Trophoblast cell (in vitro differentiated cells and primary cell): ENCODE data around the gene DLGAP4.

Source experiments
- DNase-seq, 2 donors: peaks; one replicate each; pipeline ENCODE4 v3.0.0-alpha.2; 2016
- H2AFZ ChIP-seq: 2 replicates; pipeline ENCODE4 v1.6.1; 2013; ENCODE audit warnings: low read length, moderate library complexity, mild to moderate bottlenecking; ENCODE audit not compliant: insufficient read depth, poor library complexity
- H2AK5ac ChIP-seq: 2 replicates; pipeline ENCODE4 v1.6.1; 2013; ENCODE audit warnings: mild to moderate bottlenecking, low read length
- H2BK120ac ChIP-seq: 2 replicates; pipeline ENCODE4 v1.6.1; 2013; ENCODE audit warnings: low read length, mild to moderate bottlenecking, moderate library complexity; ENCODE audit not compliant: insufficient read depth, poor library complexity
- H2BK12ac ChIP-seq: 2 replicates; pipeline ENCODE4 v1.6.1; 2013; ENCODE audit warnings: mild to moderate bottlenecking, low read length, moderate library complexity
- H2BK5ac ChIP-seq: 2 replicates; pipeline ENCODE4 v1.6.1; 2013; ENCODE audit warnings: low read length, low read depth, moderate library complexity, mild to moderate bottlenecking; ENCODE audit not compliant: poor library complexity
- H3K14ac ChIP-seq: 2 replicates; pipeline ENCODE4 v1.6.1; 2013; ENCODE audit warnings: mild to moderate bottlenecking, low read length
- H3K18ac ChIP-seq: 2 replicates; pipeline ENCODE4 v1.6.1; 2013; ENCODE audit warnings: mild to moderate bottlenecking, low read length
- H3K23ac ChIP-seq: 2 replicates; pipeline ENCODE4 v1.6.1; 2013; ENCODE audit warnings: low read length
- H3K27ac ChIP-seq: 2 replicates; pipeline ENCODE4 v1.5.1; 2013; ENCODE audit warnings: low read depth, mild to moderate bottlenecking, inconsistent platforms, low read length, moderate library complexity
- H3K27me3 ChIP-seq: 2 replicates; pipeline ENCODE4 v1.6.1; 2013; ENCODE audit warnings: inconsistent platforms, mild to moderate bottlenecking, low read length, moderate library complexity; ENCODE audit not compliant: insufficient read depth
- H3K36me3 ChIP-seq, 2 experiments: 1 replicate in 1 of 2; 2 replicates in 1 of 2; pipeline ENCODE4 v1.6.1; 2013; ENCODE audit warnings: low read length in 2 of 2, mild to moderate bottlenecking in 2 of 2, moderate library complexity in 1 of 2; ENCODE audit not compliant: insufficient read depth in 2 of 2, control insufficient read depth in 1 of 2
- H3K4ac ChIP-seq: 2 replicates; pipeline ENCODE4 v1.6.1; 2013; ENCODE audit warnings: low read depth, mild to moderate bottlenecking, low read length, moderate library complexity
- H3K4me1 ChIP-seq, 2 experiments: 1 replicate in 1 of 2; 2 replicates in 1 of 2; pipeline ENCODE4 v1.6.1; 2013; ENCODE audit warnings: low read length in 2 of 2, mild to moderate bottlenecking in 2 of 2, moderate library complexity in 1 of 2; ENCODE audit not compliant: insufficient read depth in 2 of 2, control insufficient read depth in 1 of 2
- H3K4me2 ChIP-seq: 2 replicates; pipeline ENCODE4 v1.6.1; 2013; ENCODE audit warnings: inconsistent platforms, mild to moderate bottlenecking, low read length, moderate library complexity
- H3K4me3 ChIP-seq: 2 replicates; pipeline ENCODE4 v1.5.1; 2013; ENCODE audit warnings: mild to moderate bottlenecking, low read depth, low read length, inconsistent platforms
- H3K79me1 ChIP-seq: one replicate; pipeline ENCODE4 v1.6.1; 2013; ENCODE audit warnings: low read length
- H3K79me2 ChIP-seq: 2 replicates; pipeline ENCODE4 v1.6.1; 2013; ENCODE audit warnings: low read length, mild to moderate bottlenecking; ENCODE audit not compliant: control insufficient read depth, insufficient read depth, poor library complexity
- H3K9ac ChIP-seq: 2 replicates; pipeline ENCODE4 v1.6.1; 2013; ENCODE audit warnings: mild to moderate bottlenecking, low read length
- H3K9me3 ChIP-seq: 2 replicates; pipeline ENCODE4 v1.6.1; 2013; ENCODE audit warnings: low read depth, mild to moderate bottlenecking, control low read depth, inconsistent platforms, low read length; ENCODE audit not compliant: insufficient read depth
- H4K12ac ChIP-seq: 2 replicates; pipeline ENCODE4 v1.6.1; 2013; ENCODE audit warnings: low read depth, mild to moderate bottlenecking, low read length, moderate library complexity
- H4K8ac ChIP-seq: 2 replicates; pipeline ENCODE4 v1.6.1; 2013; ENCODE audit warnings: low read depth, mild to moderate bottlenecking, low read length, moderate library complexity
- H4K91ac ChIP-seq: one replicate; pipeline ENCODE4 v1.6.1; 2013; ENCODE audit warnings: low read depth, mild to moderate bottlenecking, low read length, moderate library complexity
- WGBS: extraction: QIAGEN DNeasy Blood & Tissue Kit; methylation state at CpG from one replicate; pipeline ENCODE4 v1.1.7; 2013; ENCODE audit warnings: missing lambda C conversion rate; ENCODE audit not compliant: insufficient read length, insufficient coverage; ENCODE audit errors: extremely low coverage; 5-methylcytosine and 5-hydroxymethylcytosine counted together

DLGAP4 gene

DNA sequence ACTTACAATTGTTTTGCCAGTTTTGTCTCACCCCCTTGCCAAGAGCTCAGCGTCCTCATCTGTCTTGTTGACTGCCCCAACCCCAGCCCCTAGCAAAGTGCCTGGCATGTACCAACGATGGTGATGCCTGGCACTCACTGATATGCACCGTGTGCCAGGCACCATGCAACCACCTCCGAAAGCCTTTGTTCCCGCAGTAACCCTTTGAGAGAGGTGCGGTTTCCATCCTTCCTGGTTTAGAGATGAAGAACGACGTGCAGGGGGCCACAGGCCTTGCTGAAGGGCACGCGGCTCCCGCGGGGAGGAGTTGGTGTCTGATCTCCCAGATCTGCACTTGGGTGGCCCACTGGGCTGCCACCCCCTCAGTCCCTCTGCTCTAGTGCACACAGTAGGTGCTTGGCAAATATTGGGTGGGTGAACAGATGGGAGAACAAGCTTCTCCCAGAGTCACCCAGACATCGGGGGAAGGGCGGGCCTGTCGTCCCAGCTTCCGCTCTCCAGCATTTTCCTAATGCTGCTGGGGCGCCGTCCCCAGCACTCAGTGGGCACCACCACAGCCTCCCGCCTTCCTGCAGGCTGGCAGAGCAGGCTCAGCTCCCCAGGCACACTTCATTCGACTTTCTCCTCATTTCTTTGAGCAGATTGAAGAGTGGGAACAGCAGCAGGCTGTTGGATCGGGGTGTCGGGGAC is 35.3 kb downstream of the DLGAP4 start:
- Histone ChIP-seq H3K4me2 (no peak overlapping the region), H3K4me1 (no peaks in the 10 kb centered on the region), H4K91ac (no peak overlapping the region), H3K23ac (no peak overlapping the region), H4K8ac (no peak overlapping the region), H3K14ac (no peak overlapping the region), H2BK5ac (no peak overlapping the region), H3K4ac (no peak overlapping the region), H3K4me3 (no peak overlapping the region), H3K9me3 (no peaks in the 10 kb centered on the region), H3K9ac (no peak overlapping the region), H2BK120ac (no peak overlapping the region), H2AFZ (no peak overlapping the region), H2AK5ac (no peak overlapping the region), H3K79me1 (no peaks in the 10 kb centered on the region), H3K27me3 (no peaks in the 10 kb centered on the region), H3K36me3 (no peaks in the 10 kb centered on the region), H3K18ac (no peak overlapping the region), H2BK12ac (no peak overlapping the region), H4K12ac (no peak overlapping the region), H3K27ac (no peak overlapping the region), H3K79me2 (no peaks in the 10 kb centered on the region)
- no peak for DNase-seq
- WGBS: no CpG with 5 or more reads among the region's 22 CpGs

DNA sequence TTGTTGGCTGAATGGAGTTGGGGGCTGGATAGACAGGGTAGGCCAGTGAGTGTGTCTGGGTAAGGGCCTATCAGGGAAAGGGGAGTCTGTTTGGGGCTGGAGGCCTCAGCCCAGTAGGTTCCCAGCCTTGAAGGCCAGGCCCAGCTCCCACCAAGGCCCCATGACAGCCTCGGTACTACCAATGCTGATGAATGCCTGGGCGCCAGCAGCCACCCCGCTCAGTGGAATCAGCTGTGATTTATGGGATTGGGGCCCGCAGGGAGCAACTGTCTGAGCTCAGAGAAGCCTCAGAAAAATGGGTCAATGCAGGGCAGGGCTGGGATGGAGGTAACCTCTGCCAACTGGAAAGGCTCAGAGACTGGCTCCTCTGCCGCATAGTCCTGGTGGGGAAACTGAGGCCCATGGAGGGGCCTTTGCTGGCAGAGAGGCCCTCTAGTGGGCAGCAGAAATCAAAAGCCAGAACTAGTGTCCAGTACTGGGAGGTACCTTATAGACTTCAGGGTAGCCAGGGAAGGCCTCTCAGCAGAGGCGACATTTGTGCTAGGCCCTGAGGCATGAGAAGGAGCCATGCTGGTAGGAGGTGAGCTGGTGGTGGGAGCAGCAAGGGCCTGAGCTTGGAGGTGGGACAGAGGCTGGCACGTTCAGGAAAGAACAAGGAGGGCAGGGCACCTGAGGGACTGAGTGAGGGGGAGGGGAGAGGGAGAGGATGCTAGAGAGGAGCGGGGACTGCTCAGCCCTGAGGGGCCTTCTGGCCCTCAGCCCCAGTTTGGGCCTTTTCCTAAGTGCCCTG is 36.4 kb downstream of the DLGAP4 start:
- Histone ChIP-seq H3K23ac (no peak overlapping the region), H2AK5ac (no peak overlapping the region), H2BK5ac (no peak overlapping the region), H3K9me3 (no peaks in the 10 kb centered on the region), H4K8ac (no peak overlapping the region), H3K27me3 (no peaks in the 10 kb centered on the region), H4K12ac (no peak overlapping the region), H3K4me1 (no peaks in the 10 kb centered on the region), H2AFZ (no peak overlapping the region), H3K4me2 (no peak overlapping the region), H3K14ac (no peak overlapping the region), H3K79me1 (no peaks in the 10 kb centered on the region), H3K36me3 (no peaks in the 10 kb centered on the region), H3K79me2 (no peaks in the 10 kb centered on the region), H3K4me3 (no peak overlapping the region), H4K91ac (no peak overlapping the region), H2BK12ac (no peak overlapping the region), H3K9ac (no peak overlapping the region), H3K18ac (no peak overlapping the region), H3K27ac (no peak overlapping the region), H2BK120ac (no peak overlapping the region), H3K4ac (no peak overlapping the region)
- DNase-seq: peak; percentile 74 to 84
- WGBS: no CpG with 5 or more reads among the region's 8 CpGs

DNA sequence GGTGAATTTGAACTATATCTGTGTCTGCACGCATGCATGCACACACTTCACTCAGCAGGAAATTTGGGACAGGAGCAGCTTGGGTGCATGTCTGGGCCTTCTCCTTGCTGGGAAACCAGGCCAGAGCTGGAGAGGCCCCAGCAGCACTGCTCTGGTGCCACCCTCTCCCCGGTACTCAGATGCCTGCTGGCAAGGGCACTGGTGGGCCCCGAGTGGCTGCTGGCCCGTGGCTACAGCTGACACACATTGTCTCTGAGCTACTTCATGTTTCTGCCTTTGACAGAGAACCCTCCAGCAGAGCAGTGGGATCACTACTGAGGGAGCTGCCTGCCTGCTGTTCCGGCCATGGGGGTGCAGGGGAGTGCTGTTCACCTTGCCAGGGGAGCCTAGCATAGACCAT is 37.5 kb downstream of the DLGAP4 start:
- no peak overlapping the region for H2AFZ ChIP-seq
- H3K4ac ChIP-seq: no peak overlapping the region
- no peak overlapping the region for H4K8ac ChIP-seq
- H3K4me3 ChIP-seq: no peak overlapping the region
- no peak overlapping the region for H2AK5ac ChIP-seq
- no peaks in the 10 kb centered on the region for H3K79me2 ChIP-seq
- H3K27ac ChIP-seq: no peak overlapping the region
- no peak overlapping the region for H3K9ac ChIP-seq
- no CpG with 5 or more reads among the region's 5 CpGs for WGBS
- no peak overlapping the region for H2BK120ac ChIP-seq
- no peak overlapping the region for H3K23ac ChIP-seq
- no peaks in the 10 kb centered on the region for H3K36me3 ChIP-seq
- H2BK12ac ChIP-seq: no peak overlapping the region
- no peak overlapping the region for H4K12ac ChIP-seq
- H3K4me2 ChIP-seq: no peak overlapping the region
- H3K9me3 ChIP-seq: no peaks in the 10 kb centered on the region
- no peak overlapping the region for H3K18ac ChIP-seq
- no peaks in the 10 kb centered on the region for H3K4me1 ChIP-seq
- H3K27me3 ChIP-seq: no peaks in the 10 kb centered on the region
- no peaks in the 10 kb centered on the region for H3K79me1 ChIP-seq
- no peak overlapping the region for H4K91ac ChIP-seq
- no peak for DNase-seq
- H2BK5ac ChIP-seq: no peak overlapping the region
- no peak overlapping the region for H3K14ac ChIP-seq

DNA sequence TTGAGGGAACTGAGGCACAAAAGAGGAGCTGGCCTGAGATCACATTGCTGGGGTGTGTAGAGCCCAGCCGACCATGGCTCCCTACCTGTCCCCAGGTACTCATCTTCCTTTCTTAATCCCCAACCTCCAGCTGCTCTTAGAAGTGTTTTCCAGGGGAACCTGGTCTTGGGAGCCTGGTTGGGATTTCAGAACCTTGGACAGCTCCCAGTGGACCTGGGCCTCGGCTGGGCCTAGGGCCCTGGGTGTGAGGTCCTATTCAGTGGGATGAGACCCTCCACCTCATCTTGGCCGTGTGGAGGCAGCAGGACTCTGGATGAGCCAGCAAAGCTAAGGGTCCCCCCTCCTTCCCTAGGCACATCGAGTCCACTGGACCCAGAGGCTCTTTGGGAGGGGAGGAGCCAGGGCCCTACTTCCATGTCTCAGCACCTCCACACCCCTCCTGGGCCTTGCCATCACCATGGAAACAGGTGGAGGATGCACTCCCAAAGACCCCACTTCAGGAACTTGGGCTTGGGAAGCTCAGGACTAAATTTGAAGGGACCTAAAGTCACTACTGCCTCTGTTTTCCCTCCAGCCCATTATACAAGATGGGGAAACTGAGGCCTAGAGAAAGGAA is 38.5 kb downstream of the DLGAP4 start:
- Histone ChIP-seq H4K12ac (no peak overlapping the region), H2BK5ac (no peak overlapping the region)
- DNase-seq: peak; percentile 28 to 85

More for the DNA sequence above, 38.5 kb downstream of the DLGAP4 start:
- H3K4me1 ChIP-seq: no peaks in the 10 kb centered on the region
- H3K27ac ChIP-seq: no peak overlapping the region
- no peak overlapping the region for H2AFZ ChIP-seq
- no peak overlapping the region for H4K8ac ChIP-seq
- H3K14ac ChIP-seq: no peak overlapping the region
- no peak overlapping the region for H2BK12ac ChIP-seq
- H3K9me3 ChIP-seq: no peaks in the 10 kb centered on the region
- WGBS: no CpG with 5 or more reads among the region's 4 CpGs
- no peak overlapping the region for H2AK5ac ChIP-seq
- H3K27me3 ChIP-seq: no peaks in the 10 kb centered on the region
- H3K79me1 ChIP-seq: no peaks in the 10 kb centered on the region
- H3K36me3 ChIP-seq: no peaks in the 10 kb centered on the region
- H4K91ac ChIP-seq: no peak overlapping the region
- no peak overlapping the region for H3K18ac ChIP-seq
- H3K4ac ChIP-seq: no peak overlapping the region
- no peak overlapping the region for H3K23ac ChIP-seq
- H3K9ac ChIP-seq: no peak overlapping the region
- no peak overlapping the region for H2BK120ac ChIP-seq
- H3K79me2 ChIP-seq: no peaks in the 10 kb centered on the region
- no peak overlapping the region for H3K4me3 ChIP-seq
- no peak overlapping the region for H3K4me2 ChIP-seq
